Measurements from ENCODE around the gene HAND1. TPM values are rescaled to one million over a fixed set of nuclear protein-coding genes. Genes with fewer than 3 reads are reported as not detected.

Gene HAND1
- total RNA-seq, 4 donors from 2014 or later, result not detected

DNA sequence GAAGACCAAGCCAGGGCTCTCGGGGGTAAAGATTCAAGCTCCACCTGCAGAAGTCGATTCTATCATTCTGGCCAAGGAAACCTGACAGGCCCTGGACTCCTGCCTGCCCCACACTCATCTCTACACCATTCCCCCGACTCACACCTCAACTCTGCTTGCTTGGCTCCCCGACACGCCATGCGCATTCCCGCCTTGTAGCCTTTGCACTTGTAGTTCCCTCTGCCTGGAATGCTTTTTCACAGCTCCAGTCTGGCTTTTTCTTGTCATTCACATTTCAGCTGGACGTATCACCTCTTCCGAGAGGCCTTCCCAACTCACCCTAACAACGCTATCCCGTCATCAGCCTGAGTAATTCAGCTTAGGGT is 28.7 kb upstream of the HAND1 start:
- no peak for ATAC-seq

DNA sequence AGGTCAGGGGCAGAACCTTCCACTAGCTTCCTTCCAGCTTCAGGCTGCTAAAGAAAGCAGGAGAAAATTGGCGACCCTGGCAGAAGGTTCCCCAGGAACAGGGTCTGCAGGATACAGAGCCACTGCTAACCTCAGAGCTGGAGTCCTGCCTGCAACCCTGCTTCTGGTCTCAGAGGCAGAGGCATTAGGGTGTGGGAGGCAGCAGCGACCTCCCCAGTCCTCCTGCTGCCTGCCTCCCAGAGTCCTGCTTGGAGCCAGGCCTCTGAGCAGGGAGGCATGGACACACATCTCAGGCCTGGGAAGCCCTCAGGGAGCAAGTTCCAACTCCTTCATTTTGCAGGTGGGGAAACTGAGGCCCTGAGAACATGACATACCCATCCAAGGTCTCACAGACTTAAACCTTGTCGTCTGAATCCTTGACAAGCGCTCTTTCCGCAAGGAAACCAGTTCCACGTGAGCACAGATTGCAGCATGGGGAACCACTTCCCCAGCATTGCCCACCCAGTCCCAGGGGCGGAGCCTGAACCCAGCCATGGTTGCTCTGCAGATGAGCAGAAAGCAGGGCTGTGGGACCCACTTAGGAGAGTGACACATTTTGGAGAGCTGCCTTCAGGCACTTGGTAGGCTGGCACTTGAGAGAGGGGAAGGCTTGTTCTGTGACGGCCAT is 28.2 kb upstream of the HAND1 start:
- Histone ChIP-seq H3K27me3 (peaks cover 0 to 4% (median 0%) of the 10 kb centered on the region in 3 donors), H3K27ac (no peak overlapping the region), H3K36me3 (no peaks in the 10 kb centered on the region), H3K4me1 (no peaks in the 10 kb centered on the region), H3K4me3 (no peak overlapping the region), H3K9me3 (no peaks in the 10 kb centered on the region)
- in situ Hi-C loops (cut with MboI; ENCODE audit: low sequenced_read_pairs in 4 of 4) (no loop called here), intact Hi-C loops (cut with DNase I; ENCODE audit: low total_unique reads) (no loop called here)
- no peak for ATAC-seq
- no peak for TF ChIP-seq POLR2A (IDR thresholded peaks at IDR 0.05)
- TF ChIP-seq, protein P1, sequence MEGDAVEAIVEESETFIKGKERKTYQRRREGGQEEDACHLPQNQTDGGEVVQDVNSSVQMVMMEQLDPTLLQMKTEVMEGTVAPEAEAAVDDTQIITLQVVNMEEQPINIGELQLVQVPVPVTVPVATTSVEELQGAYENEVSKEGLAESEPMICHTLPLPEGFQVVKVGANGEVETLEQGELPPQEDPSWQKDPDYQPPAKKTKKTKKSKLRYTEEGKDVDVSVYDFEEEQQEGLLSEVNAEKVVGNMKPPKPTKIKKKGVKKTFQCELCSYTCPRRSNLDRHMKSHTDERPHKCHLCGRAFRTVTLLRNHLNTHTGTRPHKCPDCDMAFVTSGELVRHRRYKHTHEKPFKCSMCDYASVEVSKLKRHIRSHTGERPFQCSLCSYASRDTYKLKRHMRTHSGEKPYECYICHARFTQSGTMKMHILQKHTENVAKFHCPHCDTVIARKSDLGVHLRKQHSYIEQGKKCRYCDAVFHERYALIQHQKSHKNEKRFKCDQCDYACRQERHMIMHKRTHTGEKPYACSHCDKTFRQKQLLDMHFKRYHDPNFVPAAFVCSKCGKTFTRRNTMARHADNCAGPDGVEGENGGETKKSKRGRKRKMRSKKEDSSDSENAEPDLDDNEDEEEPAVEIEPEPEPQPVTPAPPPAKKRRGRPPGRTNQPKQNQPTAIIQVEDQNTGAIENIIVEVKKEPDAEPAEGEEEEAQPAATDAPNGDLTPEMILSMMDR (IDR thresholded peaks at IDR 0.05 in 4 of 5, conservative IDR thresholded peaks at IDR 0.05 in 1 of 5), result no peak
- no peak for DNase-seq

More for the DNA sequence above, 28.7 kb upstream of the HAND1 start:
- no peaks in the 10 kb centered on the region for H3K4me1 ChIP-seq
- no peaks in the 10 kb centered on the region for H3K36me3 ChIP-seq
- H3K27ac ChIP-seq, result no peak overlapping the region
- peaks cover 0 to 4% (median 0%) of the 10 kb centered on the region in 3 donors for H3K27me3 ChIP-seq
- H3K9me3 ChIP-seq, result no peaks in the 10 kb centered on the region
- intact Hi-C loops (cut with DNase I; ENCODE audit: low total_unique reads) (no loop called here), in situ Hi-C loops (cut with MboI; ENCODE audit: low sequenced_read_pairs in 4 of 4) (no loop called here)
- DNase-seq, result no peak
- no peak overlapping the region for H3K4me3 ChIP-seq
- no peak for TF ChIP-seq POLR2A (IDR thresholded peaks at IDR 0.05)
- TF ChIP-seq, protein P1 (IDR thresholded peaks at IDR 0.05 in 4 of 5, conservative IDR thresholded peaks at IDR 0.05 in 1 of 5), result no peak

DNA sequence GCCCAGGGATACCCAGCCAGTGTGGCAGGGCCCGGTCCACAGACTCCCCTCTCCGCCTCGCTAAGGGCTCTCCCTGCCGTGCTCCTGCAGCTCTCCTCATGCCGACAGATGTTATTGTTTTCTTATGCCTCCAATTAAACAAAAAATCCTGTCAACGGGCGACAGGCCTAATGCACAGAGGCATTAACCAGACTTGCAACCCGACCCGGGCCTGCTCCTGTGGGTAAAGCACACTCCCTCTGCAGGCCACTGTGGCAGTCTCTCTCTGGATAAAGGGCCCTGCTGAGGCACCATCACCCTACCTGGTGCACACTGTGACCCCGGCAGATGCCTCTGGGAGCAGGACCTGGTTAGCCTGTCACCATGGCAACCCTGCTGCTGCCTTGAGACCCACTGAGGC is 27.5 kb upstream of the HAND1 start:
- no peak for DNase-seq
- Histone ChIP-seq H3K4me1 (no peaks in the 10 kb centered on the region), H3K36me3 (no peaks in the 10 kb centered on the region), H3K9me3 (no peaks in the 10 kb centered on the region), H3K27me3 (peaks cover 0 to 4% (median 0%) of the 10 kb centered on the region in 3 donors), H3K4me3 (no peak overlapping the region), H3K27ac (no peak overlapping the region)
- intact Hi-C loops (cut with DNase I; ENCODE audit: low total_unique reads), result no loop called here
- no peak for ATAC-seq
- no peak for TF ChIP-seq POLR2A (IDR thresholded peaks at IDR 0.05)
- TF ChIP-seq, protein P1 (IDR thresholded peaks at IDR 0.05 in 4 of 5, conservative IDR thresholded peaks at IDR 0.05 in 1 of 5), result no peak
- in situ Hi-C loops (cut with MboI; ENCODE audit: low sequenced_read_pairs in 4 of 4), result no loop called here

DNA sequence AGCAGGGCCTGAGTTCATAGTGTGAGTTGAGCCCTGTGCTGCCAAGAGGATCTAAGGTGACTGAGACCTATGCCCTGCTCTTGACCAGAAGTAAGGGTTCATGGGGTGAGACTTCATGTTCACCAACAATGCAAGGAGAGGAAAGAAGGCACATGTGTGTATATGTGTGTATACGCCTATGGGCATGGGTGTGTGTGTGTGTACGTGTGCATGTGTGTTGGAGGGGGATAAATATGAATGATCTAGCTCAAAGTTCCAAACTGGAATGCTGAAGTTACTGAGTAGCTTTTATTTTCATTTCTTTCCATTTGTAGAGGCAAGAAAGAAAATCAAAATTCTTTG is 25.6 kb upstream of the HAND1 start:
- in situ Hi-C loops (cut with MboI; ENCODE audit: low sequenced_read_pairs in 4 of 4), result no loop called here

More for the DNA sequence above, 25.6 kb upstream of the HAND1 start:
- peaks cover 0 to 4% (median 0%) of the 10 kb centered on the region in 3 donors for H3K27me3 ChIP-seq
- TF ChIP-seq, protein P1 (IDR thresholded peaks at IDR 0.05 in 4 of 5, conservative IDR thresholded peaks at IDR 0.05 in 1 of 5), result no peak
- no peak for TF ChIP-seq POLR2A (IDR thresholded peaks at IDR 0.05)
- H3K9me3 ChIP-seq, result no peaks in the 10 kb centered on the region
- intact Hi-C loops (cut with DNase I; ENCODE audit: low total_unique reads), result no loop called here
- no peak overlapping the region for H3K27ac ChIP-seq
- no peak for ATAC-seq
- no peak overlapping the region for H3K4me3 ChIP-seq
- DNase-seq, result no peak
- H3K36me3 ChIP-seq, result no peaks in the 10 kb centered on the region
- no peaks in the 10 kb centered on the region for H3K4me1 ChIP-seq
